ENCODE results near the gene SLC9A8.

DNA sequence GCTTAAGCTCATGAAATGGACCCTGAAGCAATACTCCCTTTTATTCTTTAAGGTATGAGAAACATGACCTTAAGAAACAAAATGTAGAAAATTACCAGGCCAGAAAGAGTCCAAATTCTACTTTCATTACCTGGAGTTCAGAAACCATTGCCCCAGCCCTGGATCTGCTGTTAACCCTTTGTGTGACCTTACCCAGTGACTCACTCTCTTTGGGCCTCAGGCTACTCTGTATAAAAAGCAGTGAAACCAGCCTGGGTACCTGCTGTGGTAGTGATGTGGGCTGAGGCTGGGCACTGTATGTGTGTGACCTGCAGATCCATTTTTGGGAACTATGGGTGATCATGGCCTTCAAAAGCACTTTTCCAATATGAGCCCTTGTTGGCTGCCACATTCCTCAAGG, 47.2 kb downstream of the SLC9A8 start:
- TF ChIP-seq, protein P1, sequence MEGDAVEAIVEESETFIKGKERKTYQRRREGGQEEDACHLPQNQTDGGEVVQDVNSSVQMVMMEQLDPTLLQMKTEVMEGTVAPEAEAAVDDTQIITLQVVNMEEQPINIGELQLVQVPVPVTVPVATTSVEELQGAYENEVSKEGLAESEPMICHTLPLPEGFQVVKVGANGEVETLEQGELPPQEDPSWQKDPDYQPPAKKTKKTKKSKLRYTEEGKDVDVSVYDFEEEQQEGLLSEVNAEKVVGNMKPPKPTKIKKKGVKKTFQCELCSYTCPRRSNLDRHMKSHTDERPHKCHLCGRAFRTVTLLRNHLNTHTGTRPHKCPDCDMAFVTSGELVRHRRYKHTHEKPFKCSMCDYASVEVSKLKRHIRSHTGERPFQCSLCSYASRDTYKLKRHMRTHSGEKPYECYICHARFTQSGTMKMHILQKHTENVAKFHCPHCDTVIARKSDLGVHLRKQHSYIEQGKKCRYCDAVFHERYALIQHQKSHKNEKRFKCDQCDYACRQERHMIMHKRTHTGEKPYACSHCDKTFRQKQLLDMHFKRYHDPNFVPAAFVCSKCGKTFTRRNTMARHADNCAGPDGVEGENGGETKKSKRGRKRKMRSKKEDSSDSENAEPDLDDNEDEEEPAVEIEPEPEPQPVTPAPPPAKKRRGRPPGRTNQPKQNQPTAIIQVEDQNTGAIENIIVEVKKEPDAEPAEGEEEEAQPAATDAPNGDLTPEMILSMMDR (IDR thresholded peaks at IDR 0.05; ENCODE audit: insufficient read depth, low read length, poor library complexity, severe bottlenecking) = no peak
- TF ChIP-seq EZH2phosphoT487 (conservative IDR thresholded peaks at IDR 0.05; ENCODE audit: low read length) = no peak
